Activated naive CD4-positive, alpha-beta T cell treated with Interleukin-2 at 50 U/mL for 16 hours (primary cell): ENCODE data around the gene NRF1.
"Not testable (repeated sequence)": the region's sequence is repeated elsewhere in the genome, so short reads cannot be mapped to it uniquely, and the experiment has no call there.

Experiments
- DNase-seq: peaks from one replicate; pipeline ENCODE4 v3.0.0-alpha.2; 2020

NRF1 gene

DNA sequence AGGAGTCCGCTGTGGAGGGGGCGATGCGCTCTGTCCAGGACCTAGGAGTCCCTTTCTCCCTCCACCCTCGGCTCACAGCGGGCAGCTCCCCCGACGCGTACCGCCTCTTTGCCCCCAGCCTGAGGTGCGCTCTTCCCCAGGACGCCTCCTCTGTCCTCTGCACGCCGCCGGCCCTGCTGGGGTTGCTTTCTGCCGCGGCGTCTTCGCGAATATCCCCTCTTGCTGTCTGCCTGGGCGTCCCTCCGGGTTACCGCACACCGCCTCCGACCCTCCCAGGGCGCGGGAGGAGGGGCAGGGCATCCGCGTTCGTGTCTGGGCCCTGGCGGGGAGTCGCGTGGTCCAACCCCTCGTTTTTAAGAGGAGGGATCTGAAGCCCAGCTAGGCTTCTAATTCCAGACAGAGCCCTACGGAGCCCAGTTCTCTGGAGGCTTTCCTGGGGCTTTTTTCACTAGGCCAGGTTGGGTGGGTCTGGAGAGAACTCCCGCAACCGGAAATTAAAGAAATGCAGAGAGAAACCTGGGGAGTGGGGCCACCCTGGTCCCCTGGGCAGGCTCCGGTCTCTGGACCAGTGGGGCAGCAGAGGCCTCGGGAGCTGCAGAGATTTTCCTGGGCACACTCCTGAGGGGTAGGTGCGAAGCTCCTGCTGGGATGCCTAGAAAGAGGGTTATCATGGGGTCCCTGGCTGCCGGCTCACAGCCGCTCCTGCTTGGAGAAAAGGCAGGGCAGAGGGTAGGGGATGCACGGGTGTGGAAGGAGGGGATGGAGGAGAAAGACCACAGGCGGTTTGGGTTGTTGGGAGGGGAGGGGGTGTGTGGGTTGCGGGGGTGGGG is 174.4 kb downstream of the NRF1 start:
- DNase-seq: no peak

DNA sequence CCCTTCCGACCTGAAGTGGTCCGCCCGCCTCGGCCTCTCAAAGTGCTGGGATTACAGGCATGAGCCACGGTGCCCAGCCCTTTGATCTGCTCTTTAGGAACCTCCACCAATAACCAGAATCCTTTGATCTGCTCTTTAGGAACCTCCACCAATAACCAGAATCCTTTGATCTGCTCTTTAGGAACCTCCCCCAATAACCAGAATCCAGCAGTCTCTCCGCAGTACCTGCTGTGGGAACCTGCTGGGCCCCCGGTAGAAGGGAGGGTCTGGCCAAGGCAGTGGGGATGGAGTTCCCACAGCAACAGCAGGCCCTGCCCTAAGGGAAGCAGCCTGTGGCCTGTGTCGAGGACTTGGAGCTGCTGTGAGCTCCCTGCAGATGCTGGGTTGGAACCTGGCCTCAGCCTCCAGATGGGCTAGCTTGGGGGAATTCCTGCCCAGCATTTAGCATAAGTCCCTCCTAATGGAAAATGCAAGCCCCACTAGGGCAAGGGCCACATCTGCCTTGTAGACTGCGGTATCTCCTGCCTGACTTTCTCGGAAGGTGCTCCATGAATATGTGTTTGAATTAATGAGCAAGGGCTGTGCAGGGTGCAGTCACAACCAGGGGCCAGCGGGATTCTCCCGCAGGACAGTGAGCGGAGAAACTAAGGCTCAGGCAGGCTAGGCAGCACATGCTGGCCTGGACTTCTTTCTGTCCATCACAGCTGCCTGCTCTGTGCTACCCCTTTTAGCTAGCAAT is 175.5 kb downstream of the NRF1 start:
- DNase-seq: no peak

DNA sequence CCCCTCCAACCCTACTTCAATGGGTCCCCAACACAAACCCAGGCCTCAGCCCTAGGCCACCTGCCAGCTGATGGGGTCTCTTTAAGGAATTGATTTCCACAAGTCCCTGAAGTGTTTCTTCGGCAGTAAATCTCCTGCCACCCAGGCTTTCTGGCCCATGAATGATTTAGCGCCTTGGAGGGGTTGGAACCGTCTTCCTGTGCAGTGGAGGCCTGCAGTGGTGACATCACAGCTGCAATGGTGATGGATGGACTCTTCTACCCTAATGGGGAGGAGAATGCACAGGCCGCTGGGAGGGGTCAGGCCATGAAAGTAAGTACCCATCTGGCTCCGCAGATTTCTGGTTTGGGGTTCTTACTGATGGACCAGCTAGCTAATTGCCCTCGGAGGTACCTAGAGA is 177.5 kb downstream of the NRF1 start:
- no peak for DNase-seq

DNA sequence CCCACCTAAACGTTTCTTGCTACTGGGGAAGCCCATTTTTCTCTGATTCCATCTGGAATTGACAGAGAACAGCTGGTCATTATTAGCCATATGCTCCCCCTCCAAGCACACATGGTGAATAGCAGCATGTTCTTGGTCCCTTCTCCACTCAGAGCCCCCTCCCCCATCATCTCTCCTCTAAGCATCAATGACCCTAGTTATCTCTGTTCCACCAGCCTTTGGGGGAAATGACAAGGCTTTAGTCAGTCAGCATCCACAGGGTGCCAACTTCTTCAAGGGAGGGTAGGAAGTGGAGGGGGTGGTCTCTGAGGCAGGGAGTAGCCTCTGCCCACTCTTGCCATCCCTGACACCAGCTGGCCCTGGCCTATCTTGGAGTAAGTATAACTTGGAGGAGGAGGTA is 178.1 kb downstream of the NRF1 start:
- no peak for DNase-seq

DNA sequence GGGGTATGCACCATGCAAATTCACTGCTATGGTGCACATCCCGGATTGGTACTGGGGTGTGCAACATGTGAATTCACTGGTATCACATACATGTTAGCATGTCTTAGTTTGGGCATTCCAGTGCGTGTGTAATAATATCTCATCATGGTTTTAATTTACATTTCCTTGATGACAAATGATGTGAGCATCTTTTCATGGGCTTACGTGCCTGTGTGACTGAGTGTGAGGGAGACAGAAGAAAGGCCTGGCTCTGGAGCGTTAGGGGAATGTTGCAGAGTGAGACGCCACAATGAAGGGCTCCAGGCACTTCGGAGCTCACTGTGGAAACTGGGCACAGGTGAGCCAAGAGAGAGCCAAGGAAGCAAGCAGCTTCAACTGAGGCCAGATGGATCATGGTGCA is 178.6 kb downstream of the NRF1 start:
- DNase-seq: no peak

DNA sequence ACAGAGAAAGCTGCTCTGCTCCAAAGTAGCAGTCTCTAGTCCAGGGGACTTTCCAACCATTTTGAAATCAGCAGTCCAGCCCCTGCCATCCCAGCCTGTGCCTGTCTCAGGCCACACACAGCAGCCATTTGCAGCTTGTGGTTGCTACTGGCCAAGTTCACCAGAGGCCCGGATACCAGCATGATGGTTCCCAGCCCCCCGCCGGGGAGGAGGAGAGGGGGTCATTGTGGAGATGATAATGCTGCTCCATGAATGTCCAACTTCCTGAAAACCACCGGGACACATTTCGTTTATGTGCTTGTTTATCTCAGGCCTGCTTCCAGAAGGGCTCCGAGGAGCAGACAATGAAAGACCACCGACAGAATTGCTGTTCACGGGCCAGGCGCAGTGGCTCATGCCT is 181.2 kb downstream of the NRF1 start:
- DNase-seq: no peak

DNA sequence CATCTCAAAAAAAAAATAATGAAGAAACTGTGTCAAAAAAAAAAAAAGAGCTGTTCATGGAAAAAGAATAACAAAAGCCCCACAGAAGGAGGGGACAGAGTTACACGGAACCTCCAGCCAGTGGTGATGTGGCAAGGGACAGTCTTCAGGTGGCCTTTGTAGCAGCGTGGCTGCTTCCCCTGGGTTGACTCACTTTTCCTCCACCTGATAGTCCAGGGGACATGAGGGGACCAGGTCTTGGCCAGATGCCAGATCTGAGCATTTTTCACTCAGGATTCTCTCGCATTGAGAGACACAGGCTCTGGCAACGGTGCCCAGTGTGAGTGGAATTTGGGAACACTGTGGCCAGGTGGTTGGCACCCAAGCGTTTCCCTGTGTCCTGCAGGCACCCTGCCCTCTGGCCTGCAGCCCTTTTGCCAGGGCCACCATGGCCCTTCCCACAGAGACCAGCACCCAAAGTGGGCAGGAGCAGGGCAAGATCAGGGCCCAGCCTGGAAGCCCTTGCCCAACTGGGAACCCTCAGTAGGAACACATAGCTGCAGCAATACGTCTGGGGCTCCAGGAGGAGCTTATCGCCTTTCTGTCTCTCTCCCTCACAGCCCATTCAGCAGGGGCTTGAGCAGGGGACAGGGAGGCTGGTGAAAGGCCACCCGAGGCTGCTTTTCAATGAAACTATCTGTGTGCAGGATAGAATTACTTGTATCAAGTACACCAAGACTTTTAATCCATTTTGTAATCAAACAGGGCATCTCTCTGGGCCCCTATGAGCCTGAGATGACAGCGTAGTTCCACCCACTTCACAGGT is 182.2 kb downstream of the NRF1 start:
- DNase-seq: no peak

DNA sequence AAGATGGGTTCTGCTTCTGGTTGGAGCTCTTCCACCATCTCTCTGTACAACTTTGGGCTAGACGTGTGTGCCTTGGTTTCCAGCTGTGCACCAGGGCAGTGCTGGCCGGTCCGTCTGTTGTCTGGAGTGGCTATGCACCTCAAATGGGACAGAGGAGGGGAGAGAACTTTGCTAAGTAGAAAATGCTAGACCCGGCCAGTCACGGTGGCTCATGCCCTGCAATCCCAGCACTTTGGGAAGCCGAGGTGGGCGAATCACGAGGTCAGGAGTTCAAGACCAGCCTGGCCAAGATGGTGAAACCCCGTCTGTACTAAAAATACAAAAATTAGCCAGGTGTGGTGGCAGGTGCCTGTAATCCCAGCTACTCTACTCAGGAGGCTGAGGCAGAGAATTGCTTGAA is 182.9 kb downstream of the NRF1 start:
- DNase-seq: not testable (repeated sequence)

DNA sequence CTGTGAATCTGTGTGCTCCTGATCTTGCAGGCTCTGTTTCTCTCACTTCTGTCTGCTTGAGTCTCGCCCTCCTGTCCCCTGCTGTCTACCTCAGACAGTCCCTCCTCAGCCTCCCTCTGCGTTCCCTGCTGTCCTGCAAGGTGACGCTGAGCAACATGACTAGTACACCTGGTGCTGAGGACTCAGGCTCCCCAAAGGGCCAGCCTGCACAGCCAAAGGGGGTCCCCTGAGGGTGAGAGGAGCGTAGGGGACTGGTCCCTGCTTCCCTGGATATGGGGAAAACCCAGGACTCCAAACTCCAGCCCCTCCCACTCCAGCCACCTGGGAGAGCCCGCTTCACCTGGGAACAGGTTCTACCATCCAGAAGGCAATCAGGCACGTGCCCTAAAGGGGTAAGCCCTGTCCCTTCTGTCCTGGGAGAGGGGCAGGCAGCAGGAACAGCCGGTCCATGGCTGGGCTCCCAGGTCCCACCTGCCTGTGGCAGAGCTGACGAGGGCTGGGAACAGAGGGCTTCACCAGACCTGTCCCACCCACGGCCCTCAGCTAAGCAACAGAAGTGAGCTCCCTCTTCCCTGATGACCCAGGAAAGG is 184.8 kb downstream of the NRF1 start:
- no peak for DNase-seq

DNA sequence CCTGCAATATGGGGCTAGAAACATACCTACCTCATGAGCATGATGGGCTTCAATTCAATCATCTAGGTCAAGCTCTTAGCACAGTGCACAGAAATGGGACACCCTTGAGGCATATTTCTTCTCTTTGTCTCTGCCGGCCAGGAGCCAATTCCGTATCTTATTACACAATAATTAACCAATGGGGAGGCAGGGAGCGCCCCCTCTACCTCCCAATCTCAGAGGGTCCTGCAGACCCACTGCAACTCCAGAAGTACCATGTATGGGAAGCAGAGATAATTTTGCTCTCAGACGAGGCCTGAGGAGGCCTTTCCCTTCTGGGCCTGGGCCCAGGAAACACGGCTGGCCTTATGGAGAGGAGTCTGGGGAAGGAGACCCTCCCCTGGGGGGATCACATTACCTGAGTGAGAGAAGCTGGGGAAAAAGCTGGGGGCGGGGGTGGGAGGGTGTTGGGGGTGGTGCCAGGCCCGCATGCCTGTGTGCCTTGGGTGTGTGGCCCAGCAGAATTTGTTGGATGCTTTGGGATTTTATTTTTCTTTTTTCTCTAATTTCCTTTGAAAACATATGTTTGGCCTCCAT is 185.8 kb downstream of the NRF1 start:
- no peak for DNase-seq

DNA sequence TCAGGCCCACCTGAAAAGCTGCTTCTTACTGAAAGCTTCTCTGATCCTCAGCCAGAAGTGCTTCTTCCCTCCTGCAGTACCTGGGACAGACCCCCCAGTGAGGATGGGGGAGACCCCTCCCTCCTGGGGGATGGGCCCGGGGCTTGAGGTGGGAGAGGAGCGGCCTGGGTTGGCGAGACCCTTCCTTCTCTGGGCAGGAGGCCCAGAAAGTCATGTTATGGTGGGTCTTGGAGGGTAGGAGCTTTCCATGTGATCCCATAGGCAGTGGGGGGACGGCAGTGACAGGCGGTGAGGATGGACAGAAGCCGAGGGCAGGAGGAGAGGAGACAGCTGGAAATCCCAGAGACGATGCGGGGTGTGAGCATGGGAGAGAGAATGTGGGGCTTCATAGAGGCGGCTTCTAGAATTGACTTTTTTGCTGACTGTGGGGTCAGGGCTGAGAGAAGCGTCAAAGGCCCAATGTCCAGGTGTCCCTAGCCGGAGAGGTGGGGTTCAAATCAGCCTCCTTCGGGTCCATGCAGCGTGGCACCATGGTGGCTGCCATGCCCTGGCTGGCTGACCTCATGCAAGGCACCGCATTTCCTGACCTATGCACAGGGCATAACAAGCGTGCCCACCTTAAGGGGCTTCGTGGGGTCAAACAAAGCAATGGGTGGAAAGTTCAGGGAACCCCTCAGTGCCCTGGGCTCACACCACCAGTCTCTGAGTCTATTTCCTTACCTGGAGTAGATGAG is 187.3 kb downstream of the NRF1 start:
- DNase-seq: no peak

DNA sequence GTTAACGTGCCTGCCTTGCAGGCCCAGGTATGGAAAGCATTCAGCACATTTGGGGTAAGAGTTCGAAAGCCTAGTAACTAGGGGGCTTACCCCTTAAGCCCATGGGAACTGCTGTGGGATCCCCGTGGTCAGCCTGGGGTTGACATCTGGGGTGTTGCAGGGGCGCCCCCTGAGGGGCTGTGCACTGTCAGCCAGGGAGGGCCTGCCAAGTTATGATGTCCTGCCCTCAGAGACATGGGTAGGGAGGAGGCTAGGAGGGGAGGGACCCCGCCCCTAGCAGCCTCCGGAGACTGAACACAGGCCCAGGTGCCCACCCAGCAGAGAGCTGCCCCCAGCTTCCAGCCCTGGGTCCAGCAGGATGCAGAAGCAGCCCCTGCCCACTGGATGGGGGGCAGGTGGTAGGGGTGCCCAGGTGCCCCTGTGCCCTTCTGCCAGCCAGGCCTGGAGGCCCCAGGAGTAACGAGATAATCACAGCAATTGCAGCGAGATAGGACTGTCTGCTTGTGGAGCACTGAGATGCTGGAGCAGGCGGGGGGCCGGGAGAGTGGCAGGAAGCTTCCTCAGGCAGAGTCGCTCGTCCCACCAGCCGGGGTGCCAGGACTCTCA is 187.9 kb downstream of the NRF1 start:
- no peak for DNase-seq

DNA sequence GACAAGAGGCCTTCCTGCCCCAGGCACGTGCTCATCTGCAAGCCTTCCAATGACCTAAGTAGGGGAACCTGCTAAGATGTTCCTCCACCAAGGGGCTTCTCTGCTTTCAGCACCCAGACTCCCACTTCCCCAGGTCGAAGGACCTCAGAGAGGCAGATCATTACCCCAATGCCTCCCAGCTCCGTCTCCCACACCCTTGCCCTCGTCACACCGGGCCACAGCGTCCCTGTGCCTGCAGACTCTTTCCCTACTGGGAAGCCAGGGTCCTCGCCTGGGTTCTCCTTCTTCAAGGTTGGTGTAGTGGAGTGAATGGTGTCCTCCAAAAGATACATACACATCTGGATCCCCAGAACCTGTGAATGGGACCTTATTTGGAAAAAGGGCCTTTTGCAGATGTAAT is 189.4 kb downstream of the NRF1 start:
- DNase-seq: no peak

DNA sequence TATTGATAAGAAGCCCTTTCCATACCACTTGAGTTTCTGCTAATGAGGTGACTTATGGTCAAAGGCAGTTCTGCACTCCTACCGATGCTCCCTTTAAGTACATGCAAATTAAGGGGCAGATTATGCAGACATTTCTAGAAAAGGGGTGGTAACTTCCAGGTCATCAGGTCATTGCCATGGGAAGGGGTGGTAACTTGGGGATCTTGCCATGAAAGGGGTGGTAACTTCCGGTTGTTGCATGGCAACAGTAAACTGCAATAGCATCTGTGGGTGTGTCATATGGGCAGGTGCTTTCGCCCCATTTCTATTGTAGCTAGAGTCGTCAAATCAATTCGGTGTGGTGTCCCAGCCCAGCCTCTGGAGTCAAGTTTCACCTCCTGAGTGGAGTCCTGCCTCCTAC is 190.4 kb downstream of the NRF1 start:
- no peak for DNase-seq

DNA sequence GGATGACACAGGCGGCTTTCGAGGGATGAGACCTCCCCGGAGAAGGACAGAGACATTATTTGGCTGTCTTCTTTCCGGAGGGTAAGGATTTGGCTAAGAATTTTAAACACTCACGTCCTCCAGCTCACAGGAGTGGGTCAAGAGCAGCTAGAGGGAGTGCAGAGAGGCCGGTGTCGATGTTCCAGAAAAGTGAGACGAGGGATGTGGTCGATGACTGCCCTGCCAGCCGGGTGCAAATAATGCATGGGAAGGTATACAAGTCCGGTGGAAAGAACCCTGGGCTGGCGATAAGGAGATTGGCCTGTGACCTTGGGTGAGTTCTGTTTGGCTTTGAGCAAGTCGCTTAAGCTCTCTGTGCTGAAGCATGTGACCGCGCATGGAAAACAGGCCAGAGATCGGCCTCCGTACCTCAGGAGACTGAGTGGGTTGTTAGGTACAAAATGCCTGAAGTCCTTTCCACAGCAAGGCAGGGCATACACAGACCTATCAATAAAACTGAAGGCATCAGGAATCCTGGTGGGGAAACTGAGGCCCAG is 192.1 kb downstream of the NRF1 start:
- no peak for DNase-seq

DNA sequence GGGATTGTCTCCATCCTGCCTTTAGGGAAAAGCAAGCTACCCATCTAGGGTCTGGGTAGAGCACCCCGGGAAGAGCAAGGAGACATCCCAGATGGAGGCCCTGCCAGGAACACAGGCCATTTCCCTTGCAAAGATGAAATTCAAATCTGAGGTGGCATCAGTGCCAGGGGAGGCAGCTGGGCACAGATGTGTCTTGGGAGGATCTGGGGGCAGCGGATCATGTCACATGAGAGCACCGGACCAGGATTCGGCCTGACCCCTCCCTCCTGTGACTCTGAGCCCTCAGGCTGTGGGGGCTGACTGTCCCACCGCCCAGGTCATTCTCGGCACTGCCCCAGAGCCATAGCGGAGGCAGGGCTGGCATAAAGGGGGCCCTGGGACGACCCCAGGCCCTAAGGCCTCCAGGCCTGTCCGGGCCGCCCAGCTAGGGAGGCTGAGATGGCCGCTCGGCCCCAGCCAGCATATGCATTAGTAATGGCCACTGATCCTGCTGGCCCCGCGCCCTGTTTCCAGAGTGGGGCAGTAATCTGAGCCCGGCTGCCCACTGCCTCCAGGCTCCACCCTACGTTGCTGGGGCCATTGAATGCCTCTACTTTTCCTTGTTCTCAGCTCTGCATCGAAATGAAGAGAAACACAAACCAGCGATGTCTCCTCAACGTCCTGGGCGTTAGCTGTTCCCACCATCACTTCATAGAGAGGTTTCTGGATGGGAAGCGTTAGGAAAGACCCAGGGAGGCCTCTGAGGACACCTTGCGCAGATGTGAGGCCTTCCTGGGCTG is 192.8 kb downstream of the NRF1 start:
- DNase-seq: no peak

DNA sequence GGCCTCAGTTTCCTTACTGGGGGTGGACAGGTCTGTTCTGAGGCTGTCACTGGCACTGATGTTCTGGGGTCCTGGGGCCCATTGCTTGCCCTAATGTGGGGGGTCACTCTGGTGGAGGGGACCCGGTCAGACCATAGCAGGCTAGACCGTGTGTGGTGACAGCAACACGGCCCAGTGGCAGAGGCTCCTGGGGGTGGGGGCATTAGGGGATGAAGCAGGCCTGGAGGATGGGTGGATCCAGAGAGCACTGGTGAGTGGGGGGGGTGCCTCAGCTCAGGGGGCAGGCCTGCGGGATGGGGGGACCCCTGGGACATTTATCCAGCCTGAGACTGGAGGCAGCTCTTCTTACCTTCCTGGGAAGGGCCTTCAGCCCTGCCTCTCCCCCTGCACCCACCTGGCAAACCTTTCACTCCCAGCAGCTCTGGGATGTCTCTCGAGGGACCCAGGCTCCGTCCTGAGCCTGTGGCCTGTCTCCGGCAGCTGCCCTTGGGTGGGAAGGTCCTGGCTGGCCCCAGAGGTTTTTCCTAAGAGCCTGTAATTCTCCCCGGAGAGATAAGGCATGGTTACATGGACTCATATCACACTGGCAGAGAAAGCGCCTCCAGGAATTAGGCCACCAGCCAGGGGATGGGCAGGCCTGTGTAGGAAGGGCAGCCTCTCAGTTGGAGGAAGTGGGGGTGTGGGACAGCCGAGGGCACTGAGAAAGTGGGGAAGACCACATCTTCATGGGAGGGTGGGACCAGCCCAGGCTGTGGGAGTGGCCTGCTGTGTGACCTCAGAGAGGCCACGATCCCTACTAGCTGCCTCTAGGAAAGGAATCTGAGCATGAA is 193.6 kb downstream of the NRF1 start:
- no peak for DNase-seq
